Activated CD8-positive, alpha-beta memory T cell treated with anti-CD3 and anti-CD28 coated beads for 48 hours (primary cell): Measurements from ENCODE around the gene COPE.
"Not testable (repeated sequence)": the region's sequence is repeated elsewhere in the genome, so short reads cannot be mapped to it uniquely, and the experiment has no call there.

Source experiments
- DNase-seq, 3 experiments: peaks; one replicate each; pipeline ENCODE4 v3.0.0-alpha.2; 2020; ENCODE audit warnings: low read depth in 2 of 3, low spot score in 2 of 3

COPE gene

GRCh38 chr19:18908917-18909619 is 10.1 kb downstream of the COPE start:
- no peak for DNase-seq

DNA sequence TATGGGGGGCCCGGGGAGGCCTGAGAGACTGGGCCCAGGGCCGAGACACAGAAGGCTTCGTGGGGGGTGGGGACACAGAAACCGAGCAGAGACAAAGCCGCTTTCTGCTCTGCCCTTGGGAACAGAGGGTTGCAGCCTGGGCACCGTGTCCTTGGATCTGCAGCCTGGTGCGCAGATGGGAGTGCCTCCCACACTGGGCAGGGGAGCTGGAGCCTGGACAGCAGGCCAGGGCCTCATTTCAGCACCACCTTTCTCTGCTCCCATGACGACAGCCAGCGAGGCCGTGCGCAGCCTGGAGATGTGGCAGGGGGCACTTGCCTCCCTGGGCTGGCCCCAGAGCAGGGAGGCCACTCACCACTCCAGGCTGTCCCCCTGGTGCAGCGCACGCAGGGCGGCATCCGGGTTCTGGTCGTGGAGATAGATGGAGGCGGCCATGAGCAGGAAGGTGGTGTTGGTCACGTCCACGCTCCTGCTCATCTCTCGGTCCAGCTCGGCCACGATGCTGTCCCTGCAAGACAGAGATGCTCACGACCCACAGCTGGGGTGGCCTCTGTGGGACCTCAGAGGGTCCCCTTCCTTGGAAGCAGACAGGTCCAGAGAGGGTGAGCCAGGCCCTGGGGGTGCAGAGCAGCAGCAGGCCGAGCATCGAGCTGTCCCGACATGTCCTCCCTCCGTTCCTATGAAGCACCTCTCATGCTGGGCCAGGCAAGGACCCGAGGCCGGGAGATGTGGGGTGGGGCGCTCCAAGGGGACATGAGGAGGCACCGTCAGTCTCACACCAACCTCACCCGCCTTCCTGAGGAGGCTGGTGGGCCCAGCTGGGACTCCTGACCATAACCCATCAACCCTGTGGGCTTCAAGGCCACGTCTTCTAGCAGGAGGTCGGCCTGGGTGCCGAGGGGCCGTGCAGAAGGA is 12.3 kb downstream of the COPE start:
- DNase-seq = no peak

- DNase-seq = no peak
These were observed 13.5 kb downstream of the COPE start for GRCh38 chr19:18905513-18906236.

DNA sequence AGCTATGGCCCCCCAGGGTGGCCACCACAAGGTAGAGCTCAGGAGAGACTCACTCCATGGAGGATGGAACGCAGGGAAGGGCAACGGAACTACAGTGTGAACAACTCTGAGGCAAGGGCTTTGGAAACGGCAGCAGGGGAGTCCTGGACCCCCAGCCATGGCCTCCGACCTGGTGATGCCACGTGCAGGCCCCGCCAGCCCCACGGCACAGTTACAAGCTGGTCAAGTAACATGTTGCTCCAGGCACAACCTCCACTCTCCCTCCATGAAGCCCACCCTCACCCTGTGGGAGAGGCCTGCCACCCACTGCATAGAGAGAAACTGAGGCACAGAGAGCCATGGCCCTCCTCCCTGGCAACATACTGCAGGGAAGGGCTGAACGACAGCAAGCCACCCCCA is 14.1 kb downstream of the COPE start:
- DNase-seq = no peak

DNA sequence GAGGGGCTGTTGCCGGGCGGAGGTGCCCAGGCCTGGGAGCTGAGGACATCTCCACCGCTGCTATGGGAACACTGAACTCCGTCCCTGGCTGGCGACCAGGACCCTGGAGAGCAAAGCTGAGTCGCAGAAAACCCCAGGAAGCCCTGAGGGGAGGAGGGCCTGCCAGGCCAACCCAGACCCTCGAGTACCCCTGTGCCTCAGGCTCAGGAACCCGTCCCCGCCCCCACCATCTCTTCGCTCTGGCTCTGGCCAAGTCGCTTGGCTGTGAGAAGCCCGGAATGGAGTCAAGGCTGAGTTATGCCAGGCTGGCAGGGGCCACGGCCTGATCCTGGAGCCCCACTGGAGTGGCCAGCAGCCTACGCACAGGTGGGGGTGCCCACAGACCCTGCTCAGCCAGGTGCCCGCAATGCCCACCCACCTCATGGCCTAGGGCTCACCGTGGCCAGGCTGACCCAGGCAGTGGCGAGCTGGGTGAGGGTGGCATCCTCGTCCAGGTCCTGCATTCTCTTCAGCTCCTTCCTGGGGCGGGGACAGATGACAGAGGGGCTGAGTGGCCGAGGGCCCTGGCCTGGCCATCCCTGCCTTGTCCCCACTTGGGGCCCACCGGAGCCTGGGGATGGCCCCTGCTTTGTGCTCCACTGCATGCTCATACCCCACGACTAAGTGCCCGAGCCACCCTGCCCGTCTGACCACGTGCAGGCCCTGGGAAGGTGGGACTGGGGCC is 14.7 kb downstream of the COPE start:
- no peak for DNase-seq

- DNase-seq = no peak
These were observed 15.8 kb downstream of the COPE start for GRCh38 chr19:18903156-18904037.

DNA sequence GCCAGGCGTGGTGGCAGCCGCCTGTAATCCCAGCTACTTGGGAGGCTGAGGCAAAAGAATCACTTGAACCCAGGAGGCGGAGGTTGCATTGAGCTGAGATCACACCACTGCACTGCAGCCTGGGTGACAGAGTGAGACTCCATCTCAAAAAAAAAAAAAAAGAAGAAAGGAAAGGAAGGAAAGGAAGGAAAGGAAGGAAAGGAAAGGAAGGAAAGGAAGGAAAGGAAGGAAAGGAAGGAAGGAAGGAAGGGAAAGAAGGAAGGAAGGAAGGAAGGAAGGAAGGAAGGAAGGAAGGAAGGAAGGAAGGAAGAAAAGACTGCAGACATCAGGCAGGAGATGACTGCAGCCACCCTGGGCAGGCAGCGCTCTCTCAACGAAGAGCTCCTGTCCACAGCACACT is 16.7 kb downstream of the COPE start:
- not testable (repeated sequence) for DNase-seq

DNA sequence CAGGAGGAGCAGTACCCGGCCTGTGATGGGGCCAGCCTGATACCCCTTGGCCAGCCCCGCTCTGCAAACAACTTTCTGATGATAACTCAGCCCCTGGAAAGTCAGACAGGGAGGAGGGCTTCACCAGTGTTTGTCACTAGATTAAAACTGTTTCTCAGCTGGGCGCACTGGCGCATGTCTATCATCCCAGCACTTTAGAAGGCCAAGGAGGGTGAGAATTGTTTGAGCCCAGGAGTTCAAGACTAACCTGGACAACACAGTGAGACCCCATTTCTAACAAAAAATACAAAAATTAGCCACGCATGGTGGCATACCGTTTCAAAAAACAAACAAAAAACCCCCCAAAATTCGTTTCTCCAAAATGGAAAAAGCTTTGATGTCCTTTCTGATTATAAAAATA is 17.7 kb downstream of the COPE start:
- no peak for DNase-seq

DNA sequence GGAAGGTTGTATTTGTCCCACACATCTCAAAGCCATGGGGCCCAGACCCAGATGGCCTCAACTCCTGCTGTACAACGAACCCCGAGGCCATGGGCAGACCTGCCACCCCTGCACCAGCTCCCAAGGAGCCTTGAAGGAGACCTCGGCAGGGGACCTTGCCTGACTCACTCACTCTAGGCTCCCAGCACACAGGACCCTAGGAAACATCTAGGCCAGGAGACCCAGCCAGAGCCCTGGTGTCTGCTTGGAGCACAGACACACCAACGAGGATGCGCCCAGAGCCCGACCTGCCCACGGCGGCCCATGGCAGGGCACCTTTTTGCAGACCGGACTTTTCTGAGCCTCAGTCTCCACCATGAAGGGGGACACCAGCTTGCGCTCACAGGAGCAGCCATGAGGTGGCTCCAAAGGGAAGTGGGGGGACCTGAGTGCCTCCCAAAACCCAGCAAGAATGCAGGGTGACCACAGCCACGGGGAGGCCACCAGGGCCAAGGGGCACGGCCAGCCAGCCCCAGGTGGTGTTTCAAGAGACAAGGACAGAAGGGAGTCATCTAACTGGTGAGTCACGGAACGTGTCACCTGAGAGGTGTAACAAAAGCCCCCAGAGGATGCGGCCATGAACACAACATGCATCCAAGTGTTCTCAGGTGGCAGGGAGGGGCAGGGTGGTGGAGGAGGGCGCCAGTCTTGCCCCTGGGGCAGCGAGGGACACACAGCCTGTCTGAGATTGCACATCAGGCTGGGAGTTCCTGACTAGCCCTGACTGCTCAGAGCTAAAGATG is 18.3 kb downstream of the COPE start:
- DNase-seq = no peak

- no peak for DNase-seq
These were observed 19.3 kb downstream of the COPE start for GRCh38 chr19:18899624-18900560.

DNA sequence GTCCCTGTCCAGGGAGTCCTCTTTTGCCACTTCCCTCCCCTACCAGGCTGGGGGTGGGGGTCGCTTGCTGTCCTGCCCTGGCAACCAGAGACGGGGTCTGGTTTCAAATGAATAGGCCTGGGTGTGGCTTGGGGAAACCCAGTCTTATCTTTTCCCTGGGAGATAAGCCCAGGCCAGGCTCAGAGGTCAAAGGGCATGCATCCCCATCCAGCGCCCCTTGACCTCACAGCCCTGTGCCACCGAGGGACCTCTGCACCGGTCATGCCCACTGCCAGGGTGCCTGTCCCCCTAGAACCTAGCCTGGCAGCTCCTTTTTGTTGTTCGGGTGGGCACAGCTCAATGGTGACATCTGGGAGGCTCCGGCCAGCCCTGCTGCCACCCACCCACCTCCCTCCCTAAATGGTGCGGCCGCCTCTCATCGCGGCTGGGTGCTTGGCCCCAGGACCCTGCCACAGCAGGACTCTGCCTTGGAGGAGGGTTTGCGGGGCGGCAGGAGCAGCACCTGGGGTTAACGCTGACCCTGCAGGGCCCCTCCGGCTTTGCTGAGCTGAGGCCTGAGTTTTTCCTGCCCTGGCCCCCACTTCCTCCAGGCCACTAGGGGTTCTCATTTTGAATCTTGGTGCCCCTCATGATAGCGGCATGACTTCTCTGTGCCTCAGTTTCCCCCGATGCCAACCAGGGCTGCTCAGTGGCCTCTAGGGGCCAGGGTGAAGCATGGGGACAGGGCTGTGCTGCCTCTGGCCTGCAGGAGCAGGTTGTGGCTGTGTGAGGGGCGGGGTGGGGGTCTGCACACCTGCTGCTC is 20.4 kb downstream of the COPE start:
- DNase-seq = no peak

DNA sequence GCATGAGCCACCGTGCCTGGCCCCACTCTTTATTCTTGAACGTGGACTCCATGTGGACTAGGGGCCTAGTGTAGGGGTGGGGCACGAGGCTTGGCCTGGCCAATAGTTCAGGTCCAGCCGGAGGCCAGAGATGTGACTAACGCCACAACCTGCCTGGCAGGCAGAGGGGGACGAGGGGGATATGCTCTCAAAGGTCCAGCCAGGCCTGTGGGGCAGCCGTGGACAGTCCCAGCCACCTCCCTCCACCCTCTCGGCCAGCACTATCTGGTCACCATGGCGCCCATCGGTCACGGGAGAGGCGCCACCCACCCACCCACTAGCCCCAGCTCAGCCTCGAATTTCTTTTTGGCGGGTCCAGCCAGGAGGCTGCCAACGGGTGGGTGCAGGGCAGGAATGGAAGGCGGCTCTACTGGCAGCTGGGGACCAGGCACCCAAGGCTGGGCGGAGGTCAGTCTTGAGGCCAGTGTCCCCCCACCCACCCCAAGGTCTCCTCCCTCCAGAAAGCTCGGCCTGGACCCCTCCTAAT is 21.0 kb downstream of the COPE start:
- DNase-seq = no peak

GRCh38 chr19:18897094-18898029 is 21.8 kb downstream of the COPE start:
- no peak for DNase-seq

DNA sequence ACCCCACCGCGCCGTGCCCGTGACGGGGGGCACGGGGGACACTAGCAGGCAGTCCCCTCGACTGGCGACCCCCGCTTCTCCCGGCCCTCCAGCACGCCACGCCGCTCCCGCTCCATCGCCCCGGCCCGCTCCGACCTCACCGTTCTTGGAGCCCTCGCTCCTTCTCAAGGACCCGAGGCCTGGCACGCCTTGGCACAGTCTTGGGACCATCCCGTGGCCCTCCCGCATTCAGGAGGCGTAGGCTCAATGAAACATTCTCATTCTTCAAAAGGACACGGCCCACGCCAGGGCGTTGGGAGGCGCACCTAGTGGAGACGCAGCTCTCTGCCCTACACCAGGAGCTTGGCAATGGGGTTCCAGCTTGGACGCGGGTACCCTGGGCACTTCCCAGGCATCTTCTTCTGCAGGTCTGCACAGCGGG is 22.8 kb downstream of the COPE start:
- no peak for DNase-seq

DNA sequence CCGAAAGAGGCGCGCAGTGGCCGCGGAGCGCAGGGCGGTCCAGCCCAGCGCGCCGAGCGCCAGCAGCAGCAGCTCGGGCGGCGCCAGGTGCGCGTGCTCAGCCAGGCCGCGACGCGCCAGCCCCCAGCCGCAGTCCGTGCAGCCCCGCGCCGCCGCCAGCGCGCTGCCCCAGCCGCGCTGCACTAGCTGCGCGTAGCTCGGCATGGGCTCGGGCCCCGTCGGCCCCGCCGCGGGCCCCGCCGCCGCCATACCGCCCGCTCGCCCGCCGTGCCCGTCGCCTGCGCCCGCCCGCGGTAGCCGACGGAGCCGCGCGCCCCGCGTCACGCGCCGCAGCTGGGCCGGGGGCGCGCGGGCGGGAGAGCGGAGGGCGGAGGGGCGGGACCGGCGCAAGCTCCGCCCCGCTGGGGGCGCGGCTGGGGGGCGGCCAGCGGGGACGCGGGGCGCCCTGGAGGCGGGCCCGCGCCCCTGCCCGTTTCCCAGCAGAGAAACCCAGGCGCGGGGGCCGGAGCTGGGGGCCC is 23.3 kb downstream of the COPE start, which contains the start of gene CERS1:
CERS1 (minus strand) TSS at position 335 of the 518 bp plus-strand sequence; CDS start at position 249, 86 bp downstream.
- no peak for DNase-seq
